Fibroblast of skin of abdomen (primary cell): ENCODE data around the gene TACC3. TPM values are rescaled to one million over a fixed set of nuclear protein-coding genes. Genes with fewer than 3 reads are reported as not detected.
"Not testable (repeated sequence)": the region's sequence is repeated elsewhere in the genome, so short reads cannot be mapped to it uniquely, and the experiment has no call there.

Source experiments
- DNase-seq: peaks from one replicate; pipeline ENCODE4 v3.0.0-alpha.2; 2013
- polyA plus RNA-seq, 2 experiments: library from polyadenylated mRNA; unstranded; fragments of 120-200 nt; gene quantifications; one replicate each; pipeline ENCODE4 v1.2.1, GENCODE V29; 2013; ENCODE audit not compliant: insufficient read length in 2 of 2

TACC3 gene
- 42.1 TPM for polyA plus RNA-seq (2013, experiment 1 of 2; ENCODE audit: insufficient read length)
- polyA plus RNA-seq (2013, experiment 2 of 2; ENCODE audit: insufficient read length): 43.6 TPM

DNA sequence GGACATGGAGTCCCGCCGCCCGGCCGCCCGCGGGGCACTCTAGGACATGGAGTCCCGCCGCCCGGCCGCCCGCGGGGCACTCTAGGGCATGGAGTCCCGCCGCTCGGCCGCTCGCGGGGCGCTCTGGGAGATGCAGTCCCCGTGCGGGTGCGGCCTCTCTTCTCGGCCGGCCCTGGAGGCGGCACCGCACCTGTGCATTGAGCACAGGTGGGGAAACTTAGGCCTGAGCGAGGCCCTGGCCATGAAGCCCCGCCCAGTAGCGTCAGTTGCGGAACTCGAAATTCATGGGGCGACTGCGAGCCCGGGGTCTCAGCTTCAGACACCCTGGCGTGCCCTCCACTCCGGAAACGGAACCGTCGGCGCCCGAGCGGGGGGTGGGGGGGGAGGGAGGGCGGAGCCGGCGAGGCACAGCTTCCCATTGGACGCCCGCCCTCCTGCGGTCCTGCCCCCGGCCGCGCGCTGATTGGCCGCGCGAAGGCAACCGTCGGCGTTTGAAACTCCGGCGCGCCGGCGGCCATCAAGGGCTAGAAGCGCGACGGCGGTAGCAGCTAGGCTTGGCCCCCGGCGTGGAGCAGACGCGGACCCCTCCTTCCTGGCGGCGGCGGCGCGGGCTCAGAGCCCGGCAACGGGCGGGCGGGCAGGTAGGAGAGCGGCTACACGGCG, at the start of gene TACC3, which contains the start of gene TMEM129:
TACC3 (plus strand) TSS at position 519 of the 663 bp plus-strand sequence. CDS start 1,901 bp downstream, outside the sequence.
TMEM129 (minus strand) TSS at position 321 of the 663 bp plus-strand sequence. CDS start 486 bp downstream, outside the sequence.
- DNase-seq: peak; percentile 92

DNA sequence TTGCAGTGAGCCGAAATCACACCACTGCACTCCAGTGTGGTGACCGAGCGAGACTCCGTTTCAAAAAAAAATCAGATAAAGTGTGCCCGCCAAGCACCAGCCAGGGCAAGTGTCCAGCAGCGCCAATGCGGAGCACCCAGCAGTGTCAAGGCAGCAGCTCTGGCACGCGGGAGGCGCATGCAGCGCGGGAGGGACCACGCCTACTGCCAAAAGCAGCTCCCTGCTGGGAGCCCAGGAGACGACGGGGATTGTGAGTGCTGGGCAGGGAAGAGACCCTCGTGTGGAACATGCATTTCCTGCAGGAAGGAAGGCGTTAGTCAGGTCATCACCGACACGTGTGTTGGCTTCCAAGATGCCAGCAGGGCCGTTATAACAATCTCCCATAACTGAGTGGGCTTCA, 47.6 kb upstream of the TACC3 start:
- no peak for DNase-seq

DNA sequence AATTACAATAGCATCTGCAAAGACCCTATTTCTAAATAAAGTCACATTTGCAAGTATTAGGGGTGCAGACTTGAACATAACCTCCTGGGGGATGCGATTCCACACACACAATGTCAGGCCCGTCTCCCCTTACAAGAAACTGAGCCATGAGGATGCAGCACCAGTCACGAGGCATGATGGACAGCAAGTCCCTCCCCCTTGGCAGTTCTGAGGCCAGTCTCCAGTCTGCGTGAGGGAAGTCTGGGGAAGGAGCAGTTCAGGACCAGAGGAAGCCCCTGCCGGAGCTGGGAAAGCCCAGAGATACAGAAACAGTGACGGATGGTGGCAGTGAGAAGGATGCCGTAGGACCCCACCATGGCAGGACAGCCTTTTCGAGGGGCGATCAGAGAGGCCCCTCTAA, 46.6 kb upstream of the TACC3 start:
- no peak for DNase-seq

DNA sequence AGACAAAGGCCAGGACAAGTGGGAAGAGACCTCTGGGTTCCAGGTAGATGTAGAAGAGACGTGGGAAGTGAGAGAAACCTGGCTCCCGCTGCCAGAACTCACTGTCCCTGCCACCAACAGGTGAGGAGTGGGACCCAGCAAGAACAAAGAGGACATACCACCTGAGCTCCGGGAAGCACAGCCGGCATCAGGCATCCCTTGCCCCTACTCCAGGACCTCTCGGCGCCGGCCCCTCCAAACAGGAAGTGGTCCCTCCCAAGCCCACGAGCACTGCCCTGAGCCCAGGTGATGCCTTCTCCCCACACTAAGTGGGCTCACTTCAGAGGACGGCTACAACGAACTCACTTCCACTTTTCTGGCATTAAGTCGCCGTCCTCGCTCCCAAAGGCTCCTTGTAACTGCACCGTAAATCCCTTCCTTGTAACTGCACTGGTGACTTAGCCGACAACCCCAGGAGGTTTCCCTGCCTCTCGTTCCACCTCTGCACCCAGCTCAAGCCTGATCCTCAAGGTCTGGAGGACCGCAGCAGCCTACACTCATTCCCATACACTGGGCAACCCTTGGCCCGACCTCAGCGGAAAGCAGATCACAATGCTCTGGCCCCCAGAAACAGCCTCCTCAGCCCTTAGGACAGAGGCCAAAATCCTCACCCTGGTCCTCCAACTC, 46.1 kb upstream of the TACC3 start:
- DNase-seq: no peak

DNA sequence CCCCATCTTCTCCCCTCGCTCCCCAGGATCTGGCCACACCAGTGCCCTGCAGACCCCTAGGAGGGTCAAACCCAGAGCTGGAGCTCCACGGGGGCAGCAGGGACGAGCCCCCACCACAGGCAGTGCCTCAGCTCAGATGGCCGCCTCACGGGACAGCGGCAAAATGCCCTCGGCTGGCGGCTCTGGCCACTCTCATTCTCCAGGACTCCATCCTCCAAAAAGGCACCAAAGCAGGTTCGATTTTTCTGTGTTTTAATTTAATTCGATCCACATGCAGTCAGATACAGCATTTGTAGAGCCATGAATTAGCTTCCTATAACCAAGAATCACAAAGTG, 45.6 kb upstream of the TACC3 start:
- DNase-seq: no peak

DNA sequence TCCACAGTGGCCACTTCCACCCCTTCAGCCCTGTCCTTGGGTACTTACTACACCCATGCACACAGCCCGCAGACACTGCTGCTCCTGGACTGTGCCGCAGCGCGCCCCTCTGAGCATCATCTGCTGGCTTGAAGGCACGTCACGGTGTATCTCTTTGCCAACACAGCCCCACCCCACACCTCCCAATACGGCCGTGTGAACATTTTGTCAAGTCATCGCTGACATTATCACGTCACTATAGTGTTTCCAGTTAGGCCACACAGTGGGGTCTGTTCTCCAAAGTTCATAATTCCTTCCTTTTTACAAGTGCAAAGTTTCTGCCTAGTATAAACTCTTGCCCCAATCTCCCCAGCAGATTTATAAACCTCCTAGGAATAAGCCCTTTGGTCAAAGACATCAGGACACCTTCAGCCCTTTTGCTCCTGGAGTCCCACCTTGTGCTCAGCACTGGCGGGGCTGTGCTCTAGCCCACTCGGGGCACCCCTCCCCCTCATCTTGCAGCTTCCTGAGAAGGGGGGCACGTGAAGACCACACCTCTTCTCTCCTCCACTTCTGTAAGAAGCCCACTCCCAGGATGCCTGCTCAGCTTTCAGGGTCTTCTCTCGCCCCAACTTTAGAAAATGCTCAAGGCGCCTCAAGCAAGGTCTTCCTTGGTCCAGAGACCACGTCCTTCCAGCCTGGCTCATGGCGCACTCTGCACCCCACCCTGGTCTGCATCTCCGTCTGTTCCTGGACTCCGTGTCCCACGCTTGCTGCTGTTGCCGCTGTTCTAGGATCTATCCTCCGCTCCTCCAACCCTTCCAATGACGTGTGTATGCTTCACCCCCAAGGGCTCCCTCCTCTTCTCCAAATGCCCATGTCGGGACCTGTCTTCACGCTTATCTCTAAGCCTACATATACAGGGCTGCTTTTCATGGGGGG, 44.5 kb upstream of the TACC3 start:
- no peak for DNase-seq

DNA sequence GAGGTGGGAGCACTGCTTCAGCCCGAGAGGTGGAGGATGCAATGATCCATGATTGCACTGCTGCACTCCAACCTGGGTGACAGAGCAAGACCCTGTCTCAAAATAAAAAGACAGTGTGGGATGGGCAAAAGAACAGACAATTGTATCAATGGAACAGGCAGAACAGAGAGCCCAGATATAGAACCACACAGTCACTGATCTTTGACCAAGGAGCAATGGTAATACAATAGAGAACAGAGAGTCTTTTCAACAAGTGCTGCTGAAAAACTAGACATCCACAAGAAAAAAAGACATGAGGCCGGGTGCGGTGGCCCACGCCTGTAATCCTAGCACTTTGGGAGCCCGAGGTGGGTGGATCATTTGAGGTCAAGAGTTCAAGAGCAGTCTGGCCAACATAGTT, 43.1 kb upstream of the TACC3 start:
- DNase-seq: no peak

DNA sequence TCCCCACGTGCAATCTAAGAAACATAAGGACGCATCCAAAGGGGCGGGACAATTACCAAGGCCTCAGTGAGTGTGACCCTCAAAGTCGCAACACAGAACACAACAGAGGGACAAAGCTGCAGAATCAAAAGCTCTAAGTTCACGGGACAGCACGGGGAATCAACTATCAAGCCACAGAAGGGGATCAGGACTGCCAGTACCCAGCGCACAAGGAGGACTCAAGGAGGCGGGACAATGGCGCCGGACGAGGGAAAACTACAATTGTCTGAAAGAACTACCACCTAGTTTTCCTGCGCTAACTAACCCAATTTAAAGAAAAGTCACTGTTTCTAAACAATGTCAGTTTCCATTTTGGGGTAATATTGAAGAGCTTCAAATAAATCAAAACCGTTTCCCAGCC, 38.5 kb upstream of the TACC3 start:
- DNase-seq: no peak

DNA sequence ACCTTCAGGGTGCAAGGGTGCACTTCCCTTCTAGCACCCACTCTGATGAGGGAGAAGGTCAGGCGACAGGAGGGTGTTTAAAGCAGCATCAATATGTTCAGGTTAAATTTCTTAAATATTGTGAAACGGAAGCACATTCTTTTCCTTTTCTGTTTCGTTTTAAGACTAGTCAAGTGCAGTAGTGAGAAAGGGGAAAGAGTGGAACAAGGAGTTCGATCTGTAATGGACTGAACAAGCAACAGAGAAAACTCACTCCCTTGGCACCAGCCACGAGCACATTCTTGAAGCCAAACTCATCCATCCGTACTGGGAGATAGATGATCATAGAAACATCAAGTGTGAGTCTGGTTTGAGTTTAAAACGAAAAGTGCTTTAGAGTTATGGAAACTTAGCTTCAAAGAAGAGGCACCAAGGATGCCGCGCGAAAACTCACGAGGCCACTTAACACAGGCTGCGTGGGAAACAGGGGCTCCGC, 38.0 kb upstream of the TACC3 start:
- peak; percentile 88 for DNase-seq

DNA sequence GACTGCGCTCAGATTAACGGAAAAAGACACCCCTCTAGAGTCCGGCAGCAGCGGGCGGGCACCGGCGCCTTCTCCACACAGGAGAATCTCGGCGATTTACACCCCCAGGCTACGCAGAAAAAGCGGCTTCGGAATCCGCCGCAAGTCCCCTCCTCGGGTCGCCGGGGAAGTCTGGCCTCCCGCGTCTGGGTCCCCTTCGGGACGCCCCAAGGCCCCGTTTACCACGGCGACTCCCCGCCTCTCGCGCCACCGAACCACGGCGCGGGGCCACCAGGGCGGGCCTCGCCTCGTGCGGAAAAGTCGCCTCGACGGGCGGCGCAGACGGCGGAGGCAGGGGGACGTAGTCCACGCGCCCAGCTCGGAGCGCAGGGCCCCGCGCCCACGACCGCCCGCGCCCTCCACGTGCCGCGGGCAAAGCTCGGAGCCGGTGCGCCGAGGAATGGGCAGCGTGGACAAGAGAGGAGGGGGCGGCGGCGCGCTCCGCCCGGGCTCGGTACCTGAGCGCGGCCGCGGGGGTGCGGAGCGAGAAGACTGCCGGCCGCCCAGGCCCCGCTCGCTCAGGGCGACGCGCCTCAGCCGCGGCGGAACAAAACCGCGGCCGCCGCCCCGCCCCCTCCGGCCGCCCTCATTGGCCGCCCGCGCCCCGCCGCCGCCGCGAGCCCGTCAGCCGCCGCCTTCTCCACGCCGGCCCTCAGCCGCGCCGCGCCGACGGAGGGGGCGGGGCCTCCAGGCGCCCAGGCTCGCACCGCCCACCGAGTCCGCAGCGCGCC, 37.4 kb upstream of the TACC3 start, which contains the start of gene FAM53A:
FAM53A (minus strand) TSS at position 578 of the 770 bp plus-strand sequence. CDS start 15,572 bp downstream, outside the sequence.
- peak; percentile 90 for DNase-seq

DNA sequence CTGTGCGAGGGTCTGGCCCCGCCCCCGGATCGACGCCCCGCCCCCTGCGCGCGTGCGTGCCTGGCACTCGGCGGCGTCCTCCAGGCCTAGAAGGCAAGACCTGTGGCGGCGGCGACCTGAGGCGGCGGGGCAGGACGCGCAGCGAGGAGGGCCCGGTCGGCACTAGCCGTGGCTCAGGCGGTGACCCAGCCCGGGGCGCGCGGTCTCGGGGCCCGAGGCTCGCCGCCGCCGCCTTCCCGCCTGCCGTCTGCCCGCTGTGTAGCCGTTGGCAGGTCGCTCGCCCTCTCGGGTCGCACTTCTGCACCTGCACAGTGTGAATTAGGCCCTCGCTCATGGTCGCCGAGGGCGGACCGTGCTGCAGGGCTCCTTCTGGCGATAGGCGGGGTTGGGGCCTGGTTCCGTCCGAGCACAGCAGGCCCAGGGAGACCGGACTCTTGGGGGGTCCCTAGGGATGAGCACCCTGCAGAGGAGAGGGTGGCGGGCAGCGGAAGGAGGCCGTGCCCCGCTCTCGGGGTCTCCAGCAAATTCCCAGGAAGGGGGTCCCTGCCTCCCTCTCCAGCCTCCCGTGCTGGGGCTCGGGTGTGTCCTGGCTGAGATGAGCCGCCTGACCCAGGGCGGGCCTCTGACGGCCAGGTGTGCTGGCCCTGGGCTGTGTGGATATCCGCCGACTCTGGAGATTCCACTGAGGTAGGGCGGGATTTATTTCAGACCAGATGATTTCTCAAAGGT, 36.7 kb upstream of the TACC3 start:
- DNase-seq: no peak

DNA sequence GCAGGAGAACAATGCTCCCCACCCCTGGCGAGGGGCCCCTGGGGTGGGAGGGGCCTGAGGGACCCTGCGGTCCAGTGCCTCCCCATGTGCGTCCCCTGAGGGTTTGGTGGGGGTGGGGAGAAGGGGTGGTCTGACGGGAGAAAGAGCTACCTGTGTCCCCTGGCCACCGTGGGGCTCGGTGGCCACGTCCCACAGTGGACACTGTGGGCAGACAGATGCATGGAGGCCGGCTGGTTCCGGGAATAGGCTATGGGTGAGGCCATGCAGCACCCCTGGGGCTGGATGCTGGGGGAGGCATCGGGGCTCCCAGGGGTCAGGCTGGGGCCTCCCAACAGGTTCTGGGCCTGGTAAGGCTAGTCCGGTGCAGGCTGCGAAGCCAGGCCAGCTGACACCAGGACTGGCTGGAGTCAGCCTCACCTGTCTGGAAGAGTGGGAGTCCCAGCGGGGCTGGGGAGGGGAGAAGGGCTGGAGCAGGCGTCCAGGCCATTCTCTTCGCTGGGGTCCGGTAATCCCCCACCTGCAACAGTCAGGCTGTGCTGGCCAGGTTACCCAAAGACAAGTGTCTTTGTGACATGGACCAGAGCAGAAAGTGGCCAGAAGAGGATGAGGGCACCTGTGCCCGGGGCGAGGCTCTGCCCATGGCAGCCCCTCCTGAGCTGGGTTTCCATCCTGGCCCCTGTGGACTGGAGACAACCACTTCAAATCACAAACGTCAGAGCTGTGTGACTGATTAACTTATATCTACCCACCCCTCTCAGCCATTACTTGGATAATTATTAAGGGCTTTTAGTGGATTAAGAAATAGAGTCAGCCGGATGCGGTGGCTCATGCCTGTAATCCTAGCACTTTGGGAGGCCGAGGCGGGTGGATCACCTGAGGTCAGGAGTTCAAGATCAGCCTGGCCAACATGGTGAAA, 35.8 kb upstream of the TACC3 start:
- DNase-seq: no peak

DNA sequence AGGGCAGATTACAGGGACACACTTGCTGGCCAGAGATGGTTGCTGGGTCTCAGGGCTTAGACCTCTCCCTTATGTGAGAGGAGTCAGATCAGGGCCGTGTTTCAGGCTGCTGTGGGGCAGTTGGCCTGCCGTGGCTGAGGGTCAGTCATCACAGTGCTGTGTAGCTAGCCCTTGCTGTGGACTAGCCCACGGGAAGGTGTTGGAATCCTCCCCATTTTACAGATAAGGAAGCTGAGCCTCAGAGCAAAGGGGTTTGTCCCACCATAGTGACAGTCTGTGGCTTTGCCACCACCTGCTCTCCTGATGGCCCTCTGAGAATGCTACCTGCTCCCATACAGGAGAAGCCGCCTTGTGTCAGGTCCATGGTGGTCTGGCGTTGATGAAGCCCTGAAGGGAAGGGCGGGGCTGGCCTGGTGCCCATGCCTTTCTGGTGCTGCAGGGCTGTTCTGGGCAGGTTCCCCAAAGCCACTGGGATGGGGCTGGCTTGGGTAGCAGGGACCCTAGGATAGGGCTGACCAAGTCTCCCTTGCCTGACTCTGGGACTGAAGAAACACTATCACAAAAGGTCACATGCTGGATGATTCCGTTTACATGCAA, 34.8 kb upstream of the TACC3 start:
- DNase-seq: no peak

DNA sequence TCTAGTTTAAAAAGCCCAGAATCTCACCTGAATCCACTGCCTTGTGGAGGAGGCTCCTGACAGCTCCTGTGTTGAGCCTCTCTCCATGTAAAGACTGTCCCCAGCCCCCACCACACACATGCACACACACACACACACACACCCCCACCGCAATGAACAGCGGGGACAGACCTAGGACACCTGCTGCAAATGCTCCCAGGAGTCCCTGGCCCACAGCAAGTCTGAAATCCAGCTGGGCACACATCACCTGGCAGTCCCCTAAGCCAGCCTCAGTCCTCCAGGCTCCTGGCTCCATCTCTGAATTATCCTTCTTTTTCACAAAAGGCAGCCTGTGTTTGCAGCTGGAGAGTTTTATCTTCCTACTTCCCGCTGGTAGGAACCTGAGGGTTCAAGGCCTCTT, 30.6 kb upstream of the TACC3 start:
- DNase-seq: no peak

DNA sequence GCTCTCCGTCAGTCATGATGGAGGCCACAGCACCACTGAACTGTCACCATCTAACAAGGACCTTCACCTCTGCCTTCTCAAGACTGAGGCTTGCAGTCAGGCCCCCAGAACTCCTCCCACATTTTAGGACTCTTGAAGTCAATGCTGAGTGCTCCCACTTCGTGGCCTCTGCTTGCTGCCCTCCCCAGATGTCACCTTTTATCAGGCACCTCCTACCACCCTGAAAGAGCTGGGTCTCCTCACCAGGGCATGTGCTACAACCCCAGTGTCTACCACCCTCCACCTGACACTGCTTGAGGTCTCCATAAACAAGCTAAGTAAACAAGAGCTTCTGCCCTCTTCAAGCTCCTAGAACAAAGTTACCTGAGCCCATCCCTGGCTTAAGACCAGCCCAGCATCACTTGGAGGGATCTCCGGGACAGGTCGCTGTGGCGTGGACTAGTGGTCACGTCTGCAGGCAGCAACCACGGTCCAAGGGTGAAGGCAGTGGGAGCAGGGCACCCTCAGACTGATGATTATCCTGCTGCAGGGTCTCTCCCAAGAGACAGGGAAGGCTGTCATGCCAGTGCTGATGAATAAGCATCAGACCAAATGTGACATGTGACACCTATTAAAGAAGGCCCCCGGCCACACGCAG, 29.5 kb upstream of the TACC3 start:
- DNase-seq: no peak

DNA sequence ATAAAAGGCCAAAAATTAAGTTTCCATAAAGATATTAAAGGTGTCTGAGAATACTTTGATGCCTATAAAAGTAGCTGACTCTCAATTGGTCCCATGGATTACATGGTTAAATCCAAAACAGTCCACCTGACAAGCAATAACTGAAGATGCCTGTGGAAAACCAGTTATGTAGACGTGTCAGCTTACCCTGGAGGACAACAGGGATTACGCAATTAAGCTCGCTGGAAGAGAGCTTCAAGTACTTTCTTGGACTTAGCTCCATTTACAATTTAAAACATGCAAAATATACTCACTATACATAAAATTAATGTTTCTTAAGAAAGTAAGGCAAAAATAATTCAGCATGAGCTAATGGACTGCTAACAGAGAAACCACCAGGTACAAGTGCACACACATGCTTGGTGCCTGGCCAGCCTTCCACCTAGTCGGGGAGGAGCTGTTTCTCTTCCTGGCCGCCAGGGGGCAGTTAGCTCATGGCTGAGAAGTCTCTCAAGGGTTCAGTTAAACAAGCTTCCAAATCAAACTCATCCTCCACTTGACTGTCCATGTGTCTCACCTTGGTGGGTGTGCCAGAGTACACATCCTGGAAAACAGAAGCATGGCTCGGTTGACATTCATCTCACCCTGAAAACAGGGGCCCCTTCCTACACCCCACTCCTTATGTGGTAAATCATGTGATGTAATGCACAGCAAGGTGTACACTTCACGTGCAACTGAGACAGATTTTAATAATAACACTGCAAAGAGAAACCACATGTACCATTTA, 28.0 kb upstream of the TACC3 start:
- peak; percentile 70 for DNase-seq

DNA sequence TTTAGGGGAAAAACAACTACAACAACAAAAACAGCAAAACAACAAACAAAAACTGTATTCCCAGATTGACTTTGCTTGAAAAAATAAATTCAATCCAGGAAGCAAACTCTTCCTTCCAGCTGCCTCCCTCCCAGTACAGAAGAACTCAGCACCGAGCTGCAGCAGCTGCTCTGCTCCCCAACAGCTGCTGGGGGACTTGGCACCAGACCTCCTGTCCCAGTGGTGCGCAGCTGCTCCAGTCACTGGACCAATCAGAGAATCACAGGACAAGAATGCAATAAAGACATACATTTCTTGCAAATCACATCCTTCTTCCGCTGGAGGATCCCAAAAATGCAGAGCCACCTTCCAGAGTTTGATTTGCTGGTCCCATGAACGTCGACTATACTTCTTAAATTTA, 25.4 kb upstream of the TACC3 start:
- no peak for DNase-seq

DNA sequence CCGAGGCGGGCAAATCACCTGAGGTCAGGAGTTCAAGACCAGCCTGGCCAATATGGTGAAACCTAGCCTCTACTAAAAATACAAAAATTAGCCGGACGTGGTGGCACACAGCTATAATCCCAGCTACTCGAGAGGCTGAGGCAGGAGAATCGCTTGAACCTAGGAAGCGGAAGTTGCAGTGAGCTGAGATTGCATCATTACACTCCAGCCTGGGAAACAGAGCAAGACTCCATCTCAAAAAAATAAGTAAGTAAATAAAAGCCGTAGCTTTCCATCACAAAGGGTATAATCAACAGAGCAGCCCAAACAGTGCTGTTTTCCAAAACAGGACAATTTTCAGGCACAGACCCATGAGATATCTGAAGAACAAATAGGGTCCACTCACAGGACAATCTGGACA, 19.6 kb upstream of the TACC3 start:
- DNase-seq: not testable (repeated sequence)
